ENCODE results near the gene SRM. TPM values are rescaled to one million over a fixed set of nuclear protein-coding genes. Genes with fewer than 3 reads are reported as not detected.
"Not testable (repeated sequence)": the region's sequence is repeated elsewhere in the genome, so short reads cannot be mapped to it uniquely, and the experiment has no call there.

SRM gene
- total RNA-seq, 1 donor from 2014 or later = 17.3 TPM

DNA sequence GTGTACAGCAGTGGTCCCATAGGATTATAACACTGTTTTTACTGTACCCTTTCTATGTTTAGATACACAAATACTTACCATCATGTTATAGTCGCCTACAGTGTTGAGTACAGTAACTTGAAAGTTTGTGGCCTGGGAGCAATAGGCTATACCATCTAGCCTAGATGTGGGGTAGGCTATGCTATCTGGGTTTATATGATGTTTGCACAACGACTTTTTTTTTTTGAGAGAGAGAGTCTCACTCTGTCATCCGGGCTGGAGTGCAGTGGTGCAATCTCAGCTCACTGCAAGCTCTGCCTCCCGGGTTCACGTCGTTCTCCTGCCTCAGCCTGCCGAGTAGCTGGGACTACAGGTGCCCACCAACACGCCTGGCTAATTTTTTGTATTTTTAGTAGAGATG lies 40.5 kb downstream of the SRM start:
- DNase-seq (ENCODE audit: low spot score) = not testable (repeated sequence)

- no peak for DNase-seq (ENCODE audit: low spot score)
Observed at GRCh38 chr1:11013160-11013531, 46.7 kb downstream of the SRM start.

DNA sequence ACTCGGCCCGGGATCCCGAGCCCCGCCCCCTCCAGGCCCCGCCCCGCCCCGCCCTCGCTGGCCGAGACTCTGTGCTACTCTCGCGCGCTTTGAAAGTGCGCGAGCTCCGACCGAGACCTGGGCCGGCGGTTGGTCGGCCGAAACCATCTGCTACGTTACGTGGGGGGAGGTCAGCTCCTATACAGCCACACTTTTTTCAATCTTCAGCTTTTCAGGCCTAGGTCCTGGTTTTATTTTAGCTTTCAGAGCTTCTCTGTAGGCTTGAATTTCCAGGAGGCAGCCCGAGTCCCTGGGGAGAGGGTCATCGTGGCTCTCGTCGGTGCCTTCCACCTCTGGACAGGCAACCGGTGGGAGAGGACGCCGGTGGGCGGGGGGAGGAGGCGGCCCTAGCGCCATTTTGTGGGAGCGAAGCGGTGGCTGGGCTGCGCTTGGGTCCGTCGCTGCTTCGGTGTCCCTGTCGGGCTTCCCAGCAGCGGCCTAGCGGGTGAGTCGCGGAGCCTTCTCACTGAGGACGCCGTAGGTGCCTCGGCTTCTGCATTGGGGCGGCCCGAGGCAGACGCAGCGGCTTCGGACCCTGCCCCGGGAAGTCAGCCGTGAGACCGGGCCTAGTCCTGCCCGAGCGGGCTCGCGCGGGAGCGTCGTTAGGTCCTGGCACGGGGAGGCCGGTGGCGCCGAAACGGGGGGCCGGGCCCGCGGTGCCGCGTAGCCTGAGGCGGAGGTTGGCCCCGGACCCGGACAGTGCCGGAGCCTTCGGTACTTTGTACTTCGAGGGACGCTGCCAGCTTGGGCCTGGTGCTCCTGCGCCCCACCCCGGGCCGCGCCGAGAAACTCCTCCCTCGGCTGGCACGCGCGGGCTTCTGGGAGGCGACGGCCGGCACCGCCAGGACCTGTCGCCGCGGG lies 47.3 kb downstream of the SRM start, which contains the start of gene TARDBP:
TSS of gene TARDBP (plus strand) at position 395 of the 900 bp plus-strand sequence. CDS start 1,074 bp downstream, outside the sequence.
- peak; percentile 93 for DNase-seq (ENCODE audit: low spot score)

Other genes starting within 250 kb of the SRM start
- 139 TPM for gene TARDBP, start 47.4 kb downstream of the SRM start, total RNA-seq (ENCODE audit: insufficient read depth, low replicate concordance)
- 2.9 TPM for gene MASP2, start 12.8 kb downstream of the SRM start, total RNA-seq (ENCODE audit: insufficient read depth, low replicate concordance)
- gene EXOSC10, start 39.9 kb upstream of the SRM start, total RNA-seq (ENCODE audit: insufficient read depth, low replicate concordance) = 31.1 TPM
- gene ANGPTL7, start 129.3 kb upstream of the SRM start, total RNA-seq (ENCODE audit: insufficient read depth, low replicate concordance) = 0.24 TPM
- gene MTOR, start 202.5 kb upstream of the SRM start, total RNA-seq (ENCODE audit: insufficient read depth, low replicate concordance) = 21.4 TPM
- 7.9 TPM for gene UBIAD1, start 213.2 kb upstream of the SRM start, total RNA-seq (ENCODE audit: insufficient read depth, low replicate concordance)